Activated naive CD8-positive, alpha-beta T cell treated with anti-CD3 and anti-CD28 coated beads, Interleukin-2, amount 50 U/mL, for 24 hours (primary cell): Measurements from ENCODE around the gene TCF23.

Source experiments
- ATAC-seq: fragments of 150-1000 bp; cut with Tn5 transposase; one replicate; pipeline ENCODE4 v1.10.0; 2021
- DNase-seq: peaks from one replicate; pipeline ENCODE4 v3.0.0; 2021
- H3K27ac Mint-ChIP-seq: one replicate; pipeline ENCODE4 v1.8.0; 2021; ENCODE audit warnings: mild to moderate bottlenecking, mixed read lengths
- H3K27me3 Mint-ChIP-seq: one replicate; pipeline ENCODE4 v1.8.0; 2021; ENCODE audit warnings: mixed read lengths
- H3K36me3 Mint-ChIP-seq: one replicate; pipeline ENCODE4 v1.8.0; 2021; ENCODE audit warnings: low read depth, mixed read lengths
- H3K4me1 Mint-ChIP-seq: one replicate; pipeline ENCODE4 v1.8.0; 2021; ENCODE audit warnings: mixed read lengths
- H3K4me3 Mint-ChIP-seq: one replicate; pipeline ENCODE4 v1.8.0; 2021; ENCODE audit warnings: mild to moderate bottlenecking, moderate library complexity, mixed read lengths
- H3K9me3 Mint-ChIP-seq: one replicate; pipeline ENCODE4 v1.8.0; 2021; ENCODE audit warnings: mixed read lengths

TCF23 gene

GRCh38 chr2:27122791-27123190 lies 26.0 kb upstream of the TCF23 start:
- Mint-ChIP-seq H3K36me3 (no peaks in the 10 kb centered on the region), H3K4me3 (peak overlapping the region; percentile 78), H3K9me3 (no peaks in the 10 kb centered on the region), H3K27ac (no peak overlapping the region), H3K27me3 (peaks cover 33% of the 10 kb centered on the region), H3K4me1 (peaks cover 18% of the 10 kb centered on the region)
- ATAC-seq, result no peak
- no peak for DNase-seq

GRCh38 chr2:27123302-27124150 lies 25.3 kb upstream of the TCF23 start, which contains the start of gene ABHD1:
ABHD1 (plus strand) TSS chr2:27123815; CDS start chr2:27123949, 134 bp downstream.
- no peaks in the 10 kb centered on the region for H3K9me3 Mint-ChIP-seq

GRCh38 chr2:27125104-27125503 lies 23.7 kb upstream of the TCF23 start:
- H3K27me3 Mint-ChIP-seq, result peaks cover 17% of the 10 kb centered on the region

More at GRCh38 chr2:27123302-27124150, 25.3 kb upstream of the TCF23 start, which contains the start of gene ABHD1:
- ATAC-seq (peak; percentile 71), DNase-seq (peak; percentile 66)
- peak within 1 kb of the TSS; percentile 78 for H3K4me3 Mint-ChIP-seq
- no peak within 1 kb of the TSS for H3K27ac Mint-ChIP-seq
- peaks cover 15% of the 10 kb centered on the region for H3K4me1 Mint-ChIP-seq
- H3K27me3 Mint-ChIP-seq, result peaks cover 27% of the 10 kb centered on the region
- H3K36me3 Mint-ChIP-seq, result no peaks in the 10 kb centered on the region

GRCh38 chr2:27126252-27126710 lies 22.5 kb upstream of the TCF23 start:
- H3K4me1 Mint-ChIP-seq, result peaks cover 6% of the 10 kb centered on the region
- no peak overlapping the region for H3K27ac Mint-ChIP-seq
- no peak overlapping the region for H3K4me3 Mint-ChIP-seq
- ATAC-seq (no peak), DNase-seq (no peak)
- H3K9me3 Mint-ChIP-seq, result no peaks in the 10 kb centered on the region
- H3K27me3 Mint-ChIP-seq, result peaks cover 9% of the 10 kb centered on the region
- H3K36me3 Mint-ChIP-seq, result peaks cover 9% of the 10 kb centered on the region

More at GRCh38 chr2:27125104-27125503, 23.7 kb upstream of the TCF23 start:
- no peak overlapping the region for H3K27ac Mint-ChIP-seq
- ATAC-seq, result no peak
- peaks cover 3% of the 10 kb centered on the region for H3K36me3 Mint-ChIP-seq
- peaks cover 6% of the 10 kb centered on the region for H3K4me1 Mint-ChIP-seq
- H3K4me3 Mint-ChIP-seq, result no peak overlapping the region
- no peak for DNase-seq
- H3K9me3 Mint-ChIP-seq, result no peaks in the 10 kb centered on the region

GRCh38 chr2:27127883-27128667 lies 20.7 kb upstream of the TCF23 start:
- no peak for DNase-seq
- Mint-ChIP-seq H3K36me3 (peaks cover 16% of the 10 kb centered on the region), H3K27ac (no peak overlapping the region), H3K4me3 (no peak overlapping the region), H3K9me3 (no peaks in the 10 kb centered on the region), H3K27me3 (no peaks in the 10 kb centered on the region), H3K4me1 (peaks cover 12% of the 10 kb centered on the region)
- ATAC-seq, result no peak

GRCh38 chr2:27128668-27129571 lies 19.9 kb upstream of the TCF23 start:
- Mint-ChIP-seq H3K36me3 (peaks cover 22% of the 10 kb centered on the region), H3K4me1 (peaks cover 16% of the 10 kb centered on the region), H3K9me3 (no peaks in the 10 kb centered on the region), H3K4me3 (no peak overlapping the region), H3K27me3 (no peaks in the 10 kb centered on the region), H3K27ac (no peak overlapping the region)
- DNase-seq (no peak), ATAC-seq (no peak)

- H3K27ac Mint-ChIP-seq, result peak overlapping the region; percentile 6
- H3K4me1 Mint-ChIP-seq, result peaks cover 25% of the 10 kb centered on the region
- no peaks in the 10 kb centered on the region for H3K9me3 Mint-ChIP-seq
- no peak for ATAC-seq
- peaks cover 2% of the 10 kb centered on the region for H3K27me3 Mint-ChIP-seq
- DNase-seq, result no peak
- peaks cover 24% of the 10 kb centered on the region for H3K36me3 Mint-ChIP-seq
- H3K4me3 Mint-ChIP-seq, result no peak overlapping the region
These were observed 18.4 kb upstream of the TCF23 start for GRCh38 chr2:27130396-27130795.

GRCh38 chr2:27131429-27131828 lies 17.4 kb upstream of the TCF23 start:
- Mint-ChIP-seq H3K27me3 (peaks cover 2% of the 10 kb centered on the region), H3K36me3 (peaks cover 24% of the 10 kb centered on the region), H3K4me3 (no peak overlapping the region), H3K4me1 (peaks cover 25% of the 10 kb centered on the region), H3K9me3 (no peaks in the 10 kb centered on the region), H3K27ac (no peak overlapping the region)
- no peak for DNase-seq
- ATAC-seq, result no peak

- Mint-ChIP-seq H3K4me1 (peaks cover 25% of the 10 kb centered on the region), H3K27ac (peak overlapping the region; percentile 96), H3K4me3 (peak overlapping the region; percentile 94), H3K27me3 (peaks cover 2% of the 10 kb centered on the region), H3K9me3 (no peaks in the 10 kb centered on the region), H3K36me3 (peaks cover 24% of the 10 kb centered on the region)
- DNase-seq, result peak; percentile 27
- no peak for ATAC-seq
These were observed 15.5 kb upstream of the TCF23 start for GRCh38 chr2:27133195-27133875.

GRCh38 chr2:27133905-27134780 lies 14.7 kb upstream of the TCF23 start, which contains the start of gene PREB:
PREB (minus strand) TSS chr2:27134636; CDS start chr2:27134421, 215 bp downstream.
- Mint-ChIP-seq H3K27me3 (peaks cover 2% of the 10 kb centered on the region), H3K36me3 (peaks cover 24% of the 10 kb centered on the region), H3K27ac (peak within 1 kb of the TSS; percentile 96), H3K4me3 (peak within 1 kb of the TSS; percentile 94), H3K4me1 (peaks cover 25% of the 10 kb centered on the region), H3K9me3 (no peaks in the 10 kb centered on the region)
- ATAC-seq (peak; percentile 90), DNase-seq (peak; percentile 100)

GRCh38 chr2:27134781-27135477 lies 13.9 kb upstream of the TCF23 start:
- no peaks in the 10 kb centered on the region for H3K9me3 Mint-ChIP-seq
- H3K27ac Mint-ChIP-seq, result peak overlapping the region; percentile 96
- peak overlapping the region; percentile 94 for H3K4me3 Mint-ChIP-seq
- H3K4me1 Mint-ChIP-seq, result peaks cover 25% of the 10 kb centered on the region
- H3K27me3 Mint-ChIP-seq, result peaks cover 2% of the 10 kb centered on the region
- DNase-seq, result no peak
- H3K36me3 Mint-ChIP-seq, result peaks cover 22% of the 10 kb centered on the region
- no peak for ATAC-seq

- ATAC-seq, result no peak
These were observed 13.3 kb upstream of the TCF23 start for GRCh38 chr2:27135478-27135955.

More at GRCh38 chr2:27135478-27135955, 13.3 kb upstream of the TCF23 start:
- H3K36me3 Mint-ChIP-seq, result peaks cover 18% of the 10 kb centered on the region
- H3K27ac Mint-ChIP-seq, result peak overlapping the region; percentile 59
- DNase-seq, result no peak
- H3K9me3 Mint-ChIP-seq, result no peaks in the 10 kb centered on the region
- peaks cover 2% of the 10 kb centered on the region for H3K27me3 Mint-ChIP-seq
- peaks cover 25% of the 10 kb centered on the region for H3K4me1 Mint-ChIP-seq
- H3K4me3 Mint-ChIP-seq, result peak overlapping the region; percentile 52
